CD4-positive, alpha-beta T cell treated with Interleukin-21 for 1 hour (primary cell): ENCODE measurements around the gene PTPRN2.
"Not testable (repeated sequence)": the region's sequence is repeated elsewhere in the genome, so short reads cannot be mapped to it uniquely, and the experiment has no call there.

Experiments
- DNase-seq: peaks from one replicate; pipeline ENCODE4 v3.0.0-alpha.2; 2020

Gene PTPRN2

GRCh38 chr7:157501581-157501980 lies 1086.0 kb downstream of the PTPRN2 start:
- DNase-seq, result peak; percentile 61

DNA sequence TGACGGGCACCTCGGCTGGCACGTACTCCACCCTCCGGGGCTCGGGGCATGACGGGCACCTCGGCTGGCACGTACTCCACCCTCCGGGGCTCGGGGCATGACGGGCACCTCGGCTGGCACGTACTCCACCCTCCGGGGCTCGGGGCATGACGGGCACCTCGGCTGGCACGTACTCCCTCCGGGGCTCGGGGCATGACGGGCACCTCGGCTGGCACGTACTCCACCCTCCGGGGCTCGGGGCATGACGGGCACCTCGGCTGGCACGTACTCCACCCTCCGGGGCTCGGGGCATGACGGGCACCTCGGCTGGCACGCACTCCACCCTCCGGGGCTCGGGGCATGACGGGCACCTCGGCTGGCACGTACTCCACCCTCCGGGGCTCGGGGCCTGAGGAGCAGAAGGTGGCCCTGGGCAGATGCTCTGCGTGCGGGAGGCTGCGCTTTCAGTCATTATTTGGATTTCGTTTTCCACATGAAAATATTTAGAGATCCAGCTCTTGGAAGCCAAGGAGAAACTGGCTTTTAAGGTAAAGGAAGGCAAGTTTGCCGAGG lies 1086.6 kb downstream of the PTPRN2 start:
- not testable (repeated sequence) for DNase-seq

GRCh38 chr7:157500171-157500960 lies 1087.3 kb downstream of the PTPRN2 start:
- DNase-seq, result no peak

DNA sequence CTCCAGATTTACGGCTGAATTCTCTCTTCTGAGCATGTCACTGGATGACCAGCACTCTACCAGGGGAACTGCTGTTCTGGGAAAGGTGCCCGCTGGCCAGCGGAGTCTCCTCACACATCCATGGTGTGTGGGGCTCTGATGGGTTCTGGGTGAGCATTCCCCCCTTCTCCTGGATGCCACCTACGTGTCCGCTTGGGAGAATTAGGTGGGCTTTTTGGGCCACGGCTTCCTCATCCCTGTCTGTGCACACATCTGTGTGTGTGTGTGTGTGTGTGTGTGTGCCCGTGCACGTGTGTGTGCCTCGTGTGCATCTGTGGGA lies 1087.8 kb downstream of the PTPRN2 start:
- no peak for DNase-seq

- DNase-seq, result no peak
Measured at GRCh38 chr7:157499121-157499834, 1088.3 kb downstream of the PTPRN2 start.

GRCh38 chr7:157498657-157499056 lies 1089.0 kb downstream of the PTPRN2 start:
- DNase-seq, result no peak

- DNase-seq, result no peak
Measured at GRCh38 chr7:157497744-157498651, 1089.6 kb downstream of the PTPRN2 start.

GRCh38 chr7:157497367-157497743 lies 1090.3 kb downstream of the PTPRN2 start:
- no peak for DNase-seq

GRCh38 chr7:157496416-157497275 lies 1091.0 kb downstream of the PTPRN2 start:
- no peak for DNase-seq

DNA sequence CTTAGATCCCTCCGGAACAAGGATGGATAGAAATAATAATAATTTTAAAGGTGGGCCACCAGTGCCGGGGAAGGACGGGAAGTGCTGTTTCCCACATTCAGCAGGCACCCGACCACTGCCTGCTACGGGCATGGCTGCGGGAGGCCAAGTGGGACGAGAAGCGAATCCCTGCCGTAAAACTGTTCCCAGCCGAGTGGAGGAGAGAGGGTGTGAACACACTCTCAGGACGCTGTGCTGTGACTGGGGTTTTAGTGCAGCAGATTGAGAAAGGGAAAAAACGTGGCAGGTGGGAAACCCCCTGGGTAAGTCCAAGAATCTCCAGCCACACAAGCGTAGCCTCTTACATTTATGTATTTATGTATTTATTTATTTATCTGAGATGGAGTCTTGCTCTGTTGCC lies 1092.0 kb downstream of the PTPRN2 start:
- no peak for DNase-seq

DNA sequence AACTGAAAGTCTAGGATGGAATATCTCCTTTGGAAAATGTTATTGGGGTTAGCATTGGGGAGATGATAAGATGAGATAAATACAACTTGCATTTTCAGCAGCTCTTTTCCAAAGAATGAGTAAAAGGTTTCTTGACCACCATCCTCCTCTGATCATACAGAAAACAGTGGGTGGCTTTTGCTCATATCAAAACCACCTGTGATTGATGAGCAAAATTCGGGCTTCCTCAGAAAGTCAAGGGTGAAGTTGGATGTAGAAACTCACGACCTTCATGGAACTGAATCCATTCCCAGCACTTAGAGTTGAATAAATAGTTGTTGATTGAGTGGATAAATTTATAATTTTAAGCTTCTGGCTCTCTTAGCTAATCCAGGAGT lies 1092.5 kb downstream of the PTPRN2 start:
- no peak for DNase-seq

- DNase-seq, result no peak
Measured at GRCh38 chr7:157494506-157495176, 1093.0 kb downstream of the PTPRN2 start.

GRCh38 chr7:157493776-157494175 lies 1093.8 kb downstream of the PTPRN2 start:
- no peak for DNase-seq

DNA sequence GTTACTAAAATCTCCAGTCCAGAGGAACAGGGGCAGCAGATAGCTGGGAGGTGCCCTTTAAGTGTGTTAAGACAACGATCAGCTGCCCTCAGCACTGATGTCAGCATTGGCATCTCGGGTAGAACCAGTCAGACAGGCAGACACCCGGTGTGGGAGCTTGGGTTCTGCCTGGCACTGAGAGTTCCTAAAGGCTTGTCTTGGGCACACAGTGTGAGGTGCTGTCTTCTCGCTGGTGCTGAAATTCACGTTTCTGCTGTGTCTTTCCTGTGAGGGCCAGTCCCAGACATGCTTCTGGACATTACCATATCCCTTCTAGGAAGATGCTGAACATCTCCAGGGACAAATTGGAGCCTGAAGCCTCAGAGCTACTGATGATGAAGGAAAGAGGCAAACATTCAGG lies 1094.6 kb downstream of the PTPRN2 start:
- DNase-seq, result no peak

GRCh38 chr7:157490465-157490912 lies 1097.1 kb downstream of the PTPRN2 start:
- peak; percentile 74 for DNase-seq

DNA sequence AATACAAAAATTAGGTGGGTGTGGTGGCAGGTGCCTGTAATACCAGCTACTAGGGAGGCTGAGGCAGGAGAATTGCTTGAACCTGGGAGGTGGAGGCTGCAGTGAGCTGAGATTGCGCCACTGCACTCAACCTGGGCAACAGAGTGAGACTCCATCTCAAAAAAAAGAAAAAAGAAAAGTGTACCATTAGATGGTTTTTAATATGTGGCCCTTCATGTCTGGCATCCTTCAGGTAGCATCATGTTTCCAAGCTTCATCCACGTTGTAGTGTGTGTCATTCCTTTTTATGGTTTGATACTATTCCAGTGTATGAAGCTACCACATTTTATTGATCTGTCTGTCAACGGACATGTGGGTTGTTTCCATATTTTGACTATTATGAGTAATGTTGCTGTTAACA lies 1097.8 kb downstream of the PTPRN2 start:
- DNase-seq, result not testable (repeated sequence)
